ENCODE measurements around the gene BCR.

Gene BCR

GRCh38 chr22:23232094-23232905 is 52.0 kb downstream of the BCR start:
- DNase-seq = no peak

- peak; percentile 42 to 65 (median 60) for DNase-seq
Observed at GRCh38 chr22:23233084-23233531, 52.8 kb downstream of the BCR start.

GRCh38 chr22:23233752-23234408 is 53.6 kb downstream of the BCR start:
- peak; percentile 35 to 59 (median 42) for DNase-seq

- no peak for DNase-seq
Observed at GRCh38 chr22:23234409-23235161, 54.3 kb downstream of the BCR start.

GRCh38 chr22:23235425-23235824 is 55.1 kb downstream of the BCR start:
- no peak for DNase-seq

- DNase-seq = no peak
Observed at GRCh38 chr22:23236026-23236425, 55.7 kb downstream of the BCR start.

- no peak for DNase-seq
Observed at GRCh38 chr22:23236440-23237184, 56.3 kb downstream of the BCR start.

- no peak for DNase-seq
Observed at GRCh38 chr22:23237201-23237798, 57.0 kb downstream of the BCR start.

- DNase-seq = no peak
Observed at GRCh38 chr22:23237841-23238240, 57.5 kb downstream of the BCR start.

- DNase-seq = no peak
Observed at GRCh38 chr22:23238707-23239106, 58.4 kb downstream of the BCR start.

GRCh38 chr22:23239429-23239828 is 59.1 kb downstream of the BCR start:
- no peak for DNase-seq

- DNase-seq = peak in 3 of 4 experiments; percentile 44 to 45 (median 44)
Observed at GRCh38 chr22:23240639-23241389, 60.5 kb downstream of the BCR start.

GRCh38 chr22:23241562-23242472 is 61.5 kb downstream of the BCR start:
- no peak for DNase-seq

GRCh38 chr22:23242473-23243001 is 62.2 kb downstream of the BCR start:
- DNase-seq = no peak

GRCh38 chr22:23243006-23243573 is 62.8 kb downstream of the BCR start:
- DNase-seq = no peak

- no peak for DNase-seq
Observed at GRCh38 chr22:23243859-23244689, 63.8 kb downstream of the BCR start.

- DNase-seq = no peak
Observed at GRCh38 chr22:23244690-23245044, 64.4 kb downstream of the BCR start.

- DNase-seq = peak in 1 of 4 experiments; percentile 17
Observed at GRCh38 chr22:23245045-23245798, 64.9 kb downstream of the BCR start.

Data from suppressor macrophage (primary cell).